ENCODE data around the gene SHLD1.
"Not testable (repeated sequence)": the region's sequence is repeated elsewhere in the genome, so short reads cannot be mapped to it uniquely, and the experiment has no call there.

SHLD1 gene, protein sequence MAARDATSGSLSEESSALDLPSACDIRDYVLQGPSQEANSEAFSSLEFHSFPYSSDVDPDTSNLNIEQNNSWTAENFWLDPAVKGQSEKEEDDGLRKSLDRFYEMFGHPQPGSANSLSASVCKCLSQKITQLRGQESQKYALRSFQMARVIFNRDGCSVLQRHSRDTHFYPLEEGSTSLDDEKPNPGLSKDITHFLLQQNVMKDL

DNA sequence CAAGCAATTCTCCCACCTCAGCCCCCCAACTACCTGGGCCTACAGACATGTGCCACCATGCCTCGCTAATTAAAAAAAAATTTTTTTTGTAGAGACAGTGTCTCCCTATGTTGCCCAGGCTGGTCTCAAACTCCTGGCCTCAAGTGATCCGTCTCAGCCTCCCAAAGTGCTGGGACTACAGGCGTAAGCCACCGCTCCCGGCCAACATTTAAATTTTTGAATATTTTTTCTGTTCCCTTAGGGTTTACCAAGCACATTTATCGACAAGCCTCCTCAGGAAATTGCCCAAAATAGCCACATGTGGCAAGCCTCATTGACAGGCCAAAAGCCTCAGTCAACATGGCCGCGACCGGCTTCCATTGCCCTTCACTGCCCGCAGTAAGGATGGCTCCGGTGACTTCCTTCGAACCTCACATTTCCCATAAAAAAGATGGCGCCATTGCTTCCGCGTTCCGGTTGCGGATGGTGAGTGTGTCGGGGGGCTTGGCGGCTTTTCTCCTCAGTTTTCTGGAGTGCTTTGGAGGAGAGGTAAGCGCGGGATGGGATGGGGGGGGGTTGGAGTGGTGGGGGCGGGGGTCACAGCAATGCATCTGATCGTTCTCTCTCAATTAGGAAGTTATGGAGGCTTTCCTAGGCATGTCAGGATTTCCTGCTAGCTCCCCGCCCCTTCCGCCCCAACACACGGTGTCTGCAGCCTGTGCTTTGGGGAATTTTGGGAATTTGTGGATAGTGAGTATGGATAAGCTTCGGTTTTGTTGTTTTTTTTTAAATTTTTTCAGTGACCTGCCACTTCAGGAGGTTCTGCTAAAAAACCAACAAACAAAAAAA lies at the start of gene SHLD1:
TSS of gene SHLD1 (plus strand) at position 450 of the 828 bp plus-strand sequence. CDS start 22,465 bp downstream, outside the sequence.
- peak; percentile 84 for DNase-seq

DNA sequence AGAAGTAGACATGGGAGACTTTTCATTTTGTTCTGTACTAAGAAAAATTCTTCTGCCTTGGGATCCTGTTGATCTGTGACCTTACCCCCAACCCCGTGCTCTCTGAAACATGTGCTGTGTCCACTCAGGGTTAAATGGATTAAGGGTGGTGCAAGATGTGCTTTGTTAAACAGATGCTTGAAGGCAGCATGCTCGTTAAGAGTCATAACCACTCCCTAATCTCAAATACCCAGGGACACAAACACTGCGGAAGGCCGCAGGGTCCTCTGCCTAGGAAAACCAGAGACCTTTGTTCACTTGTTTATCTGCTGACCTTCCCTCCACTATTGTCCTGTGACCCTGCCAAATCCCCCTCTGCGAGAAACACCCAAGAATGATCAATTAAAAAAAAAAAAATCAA lies 47.9 kb upstream of the SHLD1 start:
- not testable (repeated sequence) for DNase-seq

DNA sequence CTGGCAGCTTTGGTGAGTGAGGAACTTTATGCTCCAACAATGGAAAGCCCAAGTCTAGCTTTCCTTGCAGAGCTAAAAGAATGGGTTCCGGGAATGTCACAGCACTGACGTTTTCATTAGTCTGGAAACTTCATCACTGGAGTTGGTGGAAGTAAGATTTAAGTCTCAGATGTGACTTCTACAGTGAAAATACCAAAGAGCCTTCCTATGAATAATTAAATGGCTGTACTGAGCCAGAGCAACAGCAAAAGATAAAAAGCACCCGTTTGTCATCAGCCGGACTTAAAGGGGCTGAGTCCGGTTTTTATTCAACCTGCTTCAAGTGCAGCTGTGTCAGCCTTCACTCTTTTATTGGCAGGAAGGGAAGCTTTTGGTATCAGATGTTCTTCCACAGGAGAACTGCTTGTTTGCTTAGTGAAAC lies 46.5 kb upstream of the SHLD1 start:
- no peak for DNase-seq

DNA sequence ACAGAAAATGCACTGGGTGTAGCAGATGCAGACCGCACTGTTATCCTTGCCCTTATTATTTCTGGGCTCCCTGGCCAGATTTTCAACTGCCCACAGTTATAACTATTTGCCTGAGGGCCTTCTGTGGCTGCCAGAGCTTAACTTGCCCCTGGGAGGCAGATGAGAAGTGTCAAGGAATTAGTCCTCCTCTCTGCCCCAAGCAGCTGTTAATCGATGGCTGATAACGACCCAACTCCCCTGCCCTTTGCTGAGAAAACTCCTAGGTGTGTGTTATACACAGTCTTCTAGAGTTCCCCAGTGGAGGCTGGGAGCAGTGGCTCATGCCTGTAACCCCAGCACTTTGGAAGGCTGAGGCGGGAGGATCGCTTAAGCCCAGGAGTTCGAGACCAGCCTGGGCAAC lies 44.4 kb upstream of the SHLD1 start:
- DNase-seq, result no peak

DNA sequence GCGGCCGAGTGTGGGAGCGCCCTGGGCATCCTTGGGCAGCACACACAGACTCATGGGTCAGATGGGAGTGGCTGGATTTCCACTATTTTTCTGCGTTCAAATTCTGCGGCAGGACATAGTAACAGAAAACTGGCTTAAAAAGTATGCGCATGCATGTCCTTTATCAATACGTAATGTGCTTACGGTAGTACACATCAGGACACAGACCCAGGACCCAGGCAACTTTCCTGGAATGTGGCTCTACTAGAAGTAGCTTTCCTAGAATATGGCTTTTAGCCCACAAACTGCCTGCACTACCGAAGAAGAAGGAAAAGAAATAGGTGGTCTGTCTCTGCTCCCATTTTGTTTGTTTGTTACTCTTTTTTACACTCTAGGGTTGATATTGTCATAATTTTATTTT lies 43.4 kb upstream of the SHLD1 start:
- no peak for DNase-seq

DNA sequence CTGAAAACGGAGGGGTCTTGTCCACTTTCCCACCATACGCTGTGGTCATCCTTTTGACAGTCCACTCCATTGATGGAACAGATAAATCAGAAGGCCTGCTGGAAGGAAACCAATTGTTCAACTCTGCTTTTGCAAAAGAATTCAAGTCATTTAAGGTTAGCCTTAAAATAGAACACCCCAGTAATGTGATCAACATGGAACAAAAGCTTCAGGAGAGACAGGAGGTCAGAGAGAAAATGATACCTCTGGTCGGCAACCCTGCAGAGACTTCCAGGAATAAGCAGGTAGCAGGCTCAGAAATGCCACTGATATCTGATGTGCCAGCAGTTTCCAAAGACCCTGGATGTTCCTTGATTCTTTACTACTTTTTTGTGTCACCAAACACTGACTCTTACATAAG lies 39.6 kb upstream of the SHLD1 start:
- DNase-seq, result no peak

DNA sequence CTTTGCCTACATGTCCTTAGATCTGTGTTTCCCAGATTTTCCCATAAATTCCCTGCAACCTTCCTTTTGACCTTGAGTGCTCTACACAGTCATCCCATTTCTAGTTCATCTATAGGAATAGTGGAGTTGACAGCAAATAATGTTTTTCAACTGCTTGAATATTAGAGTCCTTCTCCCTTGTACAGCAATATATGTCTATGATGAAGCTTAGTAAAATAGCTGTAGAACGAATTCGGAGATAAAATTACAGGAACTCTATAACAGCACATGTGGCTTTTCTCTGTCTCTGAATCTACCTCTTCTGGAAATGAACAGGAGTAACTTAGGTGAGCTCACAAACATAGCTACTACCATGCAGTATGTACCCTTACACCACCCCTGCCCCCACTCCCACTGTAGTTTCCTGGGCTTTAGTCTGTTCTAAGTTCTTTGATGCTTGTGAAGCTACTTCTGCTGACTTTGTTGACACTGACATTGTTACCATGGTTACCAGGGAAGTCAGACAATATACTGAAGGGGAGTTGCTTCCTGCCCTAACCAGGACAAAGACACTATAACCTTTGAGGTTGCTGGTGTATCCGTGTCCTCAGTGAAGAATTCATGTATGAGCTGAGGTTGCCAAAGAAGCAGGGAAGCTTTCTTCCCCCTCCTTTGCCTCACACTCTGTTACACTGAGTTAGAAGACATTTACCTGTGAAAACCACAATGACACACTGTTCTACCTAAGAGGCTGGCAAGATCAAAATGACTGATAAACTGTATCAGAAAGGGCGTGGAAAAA lies 35.8 kb upstream of the SHLD1 start:
- peak; percentile 63 for DNase-seq

DNA sequence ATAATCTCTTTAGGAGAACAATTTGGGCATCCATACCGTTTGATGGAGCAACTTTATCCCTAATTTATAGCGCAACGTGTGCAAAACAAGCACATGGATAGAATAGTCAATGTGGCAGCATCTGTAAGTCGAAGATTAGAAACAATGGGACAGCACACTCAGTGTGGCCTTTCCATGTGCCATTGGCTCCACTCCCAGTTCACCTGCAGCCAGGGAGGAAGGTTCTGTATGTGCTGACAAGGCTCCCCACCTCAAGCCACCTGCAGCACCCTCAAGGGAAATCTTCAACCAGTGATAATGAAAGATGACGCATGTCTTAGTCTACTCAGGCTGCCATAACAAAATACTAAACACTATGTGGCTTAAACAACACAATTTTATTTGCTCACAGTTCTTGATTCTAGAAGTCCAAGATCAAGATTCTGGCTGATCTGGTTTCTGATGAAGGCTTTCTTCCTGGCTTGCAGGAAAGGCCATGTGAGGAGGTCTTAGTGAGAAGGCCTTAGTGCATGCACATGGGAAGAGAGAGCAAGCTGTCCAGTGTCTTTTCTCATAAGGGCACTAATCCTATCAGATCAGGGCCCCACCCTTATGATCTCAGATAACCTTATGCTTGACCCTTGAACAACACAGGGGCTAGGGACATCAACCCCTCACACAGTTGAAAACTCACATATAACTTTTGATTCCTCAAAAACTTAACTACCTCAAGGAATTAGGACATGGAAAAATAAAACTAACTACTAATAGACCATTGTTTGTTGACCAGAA lies 34.9 kb upstream of the SHLD1 start:
- DNase-seq, result peak; percentile 10

DNA sequence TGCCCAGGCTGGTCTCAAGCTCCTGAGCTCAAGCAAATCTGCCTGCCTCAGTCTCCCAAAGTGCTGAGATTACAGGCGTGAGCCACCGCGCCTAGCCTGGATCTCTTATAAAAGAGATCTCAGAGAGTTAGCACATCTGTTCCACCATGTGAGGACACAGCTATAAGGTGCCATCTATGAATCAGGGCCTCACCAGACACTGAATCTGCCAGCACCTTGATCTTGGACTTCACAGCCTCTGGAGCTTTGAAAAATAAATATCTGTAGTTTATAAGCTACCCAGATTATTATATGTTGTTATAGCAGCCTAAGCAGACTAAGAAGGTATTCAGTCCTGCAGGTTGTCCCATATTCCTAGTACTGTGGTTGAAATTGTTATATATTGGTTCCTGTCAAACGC lies 33.2 kb upstream of the SHLD1 start:
- DNase-seq, result no peak

DNA sequence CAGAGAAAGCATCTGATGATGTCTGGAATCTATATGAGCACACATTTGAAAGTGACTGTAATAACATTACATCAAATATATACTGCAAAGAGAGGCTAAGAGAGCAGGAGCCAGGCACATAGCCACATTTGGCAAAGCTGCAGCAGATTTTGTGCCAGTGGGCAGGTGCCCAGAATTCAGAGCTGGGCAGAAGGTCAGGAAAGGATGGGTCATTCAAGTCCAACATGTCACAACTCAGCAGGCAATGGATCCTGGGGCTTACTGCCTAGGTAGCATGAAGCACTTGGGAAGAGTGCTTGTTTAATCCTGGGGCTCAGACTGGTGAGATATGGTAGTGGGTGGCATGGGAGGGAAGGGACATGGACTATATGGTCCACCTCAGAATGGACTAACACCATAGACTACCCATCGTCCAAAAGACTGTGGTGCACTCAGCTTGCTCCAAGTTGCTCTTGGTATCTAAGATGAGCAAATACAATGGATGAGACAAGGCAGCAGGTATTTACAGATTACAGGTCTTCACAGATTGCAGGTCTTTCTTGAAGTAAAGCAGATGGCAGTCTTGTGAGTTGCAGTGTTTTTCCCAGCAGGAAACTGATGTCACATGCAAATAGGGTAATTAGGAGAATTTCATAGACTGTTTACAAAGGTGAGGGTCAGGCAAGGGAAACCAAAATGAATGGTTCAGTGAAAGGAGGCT lies 31.2 kb upstream of the SHLD1 start:
- no peak for DNase-seq

DNA sequence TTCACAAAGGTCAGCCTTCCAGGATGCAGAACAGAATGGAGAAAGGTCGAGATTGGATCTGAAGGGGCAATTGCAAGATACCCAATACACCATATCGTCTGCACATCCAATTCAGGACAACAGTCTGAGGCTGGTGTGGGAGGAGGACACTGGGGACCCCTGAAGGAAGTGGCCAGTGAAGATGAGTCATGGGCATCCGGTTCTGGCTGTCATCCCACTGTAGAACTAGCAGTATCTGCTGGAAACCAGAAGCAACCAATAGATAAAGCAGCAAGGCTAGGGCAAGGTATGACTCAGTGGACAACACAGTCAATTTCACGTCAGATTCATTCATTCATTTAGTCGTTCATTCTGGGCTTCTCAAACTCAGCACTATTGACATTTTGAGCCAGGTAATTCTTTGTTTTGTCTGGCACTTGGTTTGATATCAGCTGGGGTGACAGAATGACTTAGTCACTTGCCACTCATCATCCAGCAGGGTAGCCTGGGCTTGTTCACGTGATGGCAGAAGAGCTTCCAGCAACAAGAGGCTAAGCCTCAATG lies 30.3 kb upstream of the SHLD1 start:
- no peak for DNase-seq

DNA sequence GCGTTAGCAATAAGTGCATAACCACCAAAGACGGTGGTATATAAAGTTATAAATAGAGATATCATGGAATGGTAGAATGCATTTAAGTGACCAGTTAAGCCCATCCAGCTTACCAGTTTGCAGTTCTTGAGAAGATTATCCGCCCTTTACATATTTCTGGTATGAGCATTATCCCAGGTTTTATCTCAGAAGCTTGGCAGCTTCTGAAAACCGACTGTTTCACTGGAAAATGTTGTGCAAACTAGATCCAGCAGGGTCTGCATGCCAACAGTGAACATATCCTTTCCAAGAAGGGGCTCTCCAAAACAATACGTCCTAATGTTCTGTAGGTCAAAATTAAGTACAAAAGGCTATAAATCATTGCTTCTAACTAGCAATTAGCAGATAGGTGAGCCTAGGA lies 29.5 kb upstream of the SHLD1 start:
- DNase-seq, result no peak

DNA sequence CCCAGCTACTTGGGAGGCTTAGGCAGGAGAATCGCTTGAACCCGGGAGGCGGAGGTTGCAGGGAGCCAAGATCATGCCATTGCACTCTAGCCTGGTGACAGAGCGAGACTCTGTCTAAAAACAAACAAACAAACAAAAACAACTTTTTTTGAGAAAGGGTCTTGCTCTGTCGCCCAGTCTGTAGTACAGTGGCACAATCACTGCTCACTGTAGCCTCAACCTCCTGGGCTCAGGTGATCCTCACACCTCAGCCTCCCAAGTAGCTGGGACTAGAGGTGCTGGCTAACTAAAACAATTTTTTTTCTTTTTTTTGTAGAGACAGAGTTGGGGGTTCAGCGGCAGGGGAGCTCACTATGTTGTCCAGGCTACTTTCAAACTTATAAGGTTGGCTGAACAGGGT lies 28.8 kb upstream of the SHLD1 start:
- DNase-seq, result not testable (repeated sequence)

DNA sequence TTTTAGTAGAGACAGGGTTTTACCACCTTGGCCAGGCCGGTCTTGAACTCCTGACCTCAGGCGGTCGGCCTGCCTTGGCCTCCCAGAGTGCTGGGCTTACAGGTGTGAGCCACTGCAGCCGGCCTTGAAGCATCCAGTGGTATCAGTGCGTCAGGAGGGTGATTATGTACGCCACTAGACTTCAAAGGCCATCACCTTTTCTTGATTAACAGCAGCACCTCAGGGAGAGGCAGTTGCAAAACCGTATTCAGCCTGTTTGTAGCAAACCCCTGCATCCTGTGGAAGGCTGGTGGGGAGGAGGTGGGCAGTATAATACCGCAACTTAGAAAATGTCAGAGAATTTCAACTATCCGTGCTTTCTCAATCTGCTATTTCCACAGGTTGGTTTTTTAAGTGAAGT lies 27.3 kb upstream of the SHLD1 start:
- no peak for DNase-seq

DNA sequence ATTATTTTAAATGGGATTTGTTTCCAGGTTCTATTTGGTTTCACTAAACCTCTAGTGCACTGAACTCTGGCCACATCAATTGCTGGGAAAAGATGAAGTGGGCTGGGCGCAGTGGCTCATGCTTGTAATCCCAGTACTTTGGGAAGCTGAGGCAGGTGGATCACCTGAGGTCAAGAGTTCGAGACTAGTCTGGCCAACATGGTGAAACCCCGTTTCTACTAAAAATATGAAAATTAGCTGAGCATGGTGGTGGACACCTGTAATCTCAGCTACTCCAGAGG lies 25.1 kb upstream of the SHLD1 start:
- not testable (repeated sequence) for DNase-seq

DNA sequence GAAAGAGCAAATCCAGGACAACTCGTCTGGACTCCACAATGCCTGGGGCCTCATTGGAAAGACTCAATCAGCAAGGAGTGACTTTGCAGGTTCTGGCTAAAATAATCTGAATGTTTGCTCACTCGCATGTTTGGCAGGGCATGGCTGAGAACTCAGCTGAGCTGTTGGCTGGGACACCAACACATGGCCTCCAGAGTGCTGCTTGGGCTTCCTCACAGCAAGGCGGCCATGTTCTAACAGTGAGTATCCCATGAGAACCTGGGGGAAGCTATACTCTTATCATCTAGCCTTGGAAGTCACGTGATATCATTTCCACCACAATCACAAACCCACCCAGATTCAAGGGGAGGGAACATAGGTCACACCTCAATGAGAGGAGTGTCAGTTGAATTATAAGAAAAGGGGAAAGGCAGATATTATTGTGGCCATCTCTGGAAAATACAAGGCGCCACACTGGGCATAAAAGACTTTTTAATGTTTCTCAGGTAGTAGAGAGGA lies 23.1 kb upstream of the SHLD1 start:
- DNase-seq, result no peak

DNA sequence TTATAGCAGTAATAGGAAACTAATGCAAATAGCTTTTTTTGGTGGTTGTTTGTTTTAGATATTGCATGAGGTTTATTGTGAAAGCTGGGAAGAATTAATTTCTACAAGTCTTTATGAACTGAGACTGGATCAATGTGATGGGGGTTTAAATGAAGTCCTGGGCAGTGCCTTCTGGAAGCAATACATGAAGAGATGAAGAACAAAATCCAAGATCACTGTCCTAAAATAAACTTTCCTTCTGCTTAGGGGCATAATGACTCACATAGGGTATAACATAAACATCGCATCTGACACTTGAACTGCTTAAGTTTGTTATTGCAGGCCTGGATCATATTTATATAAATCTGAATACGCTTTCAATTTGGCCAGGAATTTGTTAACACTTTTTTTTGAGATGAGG lies 20.9 kb upstream of the SHLD1 start:
- DNase-seq, result no peak

DNA sequence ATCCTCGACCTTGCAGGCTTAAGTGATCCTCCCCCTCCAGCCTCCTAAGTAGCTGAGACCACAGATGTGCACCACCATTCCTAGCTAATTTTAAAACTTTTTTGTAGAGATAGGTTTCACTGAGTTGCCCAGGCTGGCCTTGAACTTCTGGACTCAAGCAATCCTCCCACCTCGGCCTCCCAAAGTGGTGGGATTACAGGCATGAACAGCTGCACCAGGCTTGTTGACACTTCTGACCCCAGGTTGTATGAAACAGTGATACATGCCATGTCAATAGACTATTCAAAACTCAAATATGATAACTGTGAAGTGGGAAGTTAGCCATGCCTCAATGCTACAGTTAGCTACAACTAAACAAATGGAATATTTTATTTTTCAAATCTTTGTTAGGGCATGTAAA lies 20.1 kb upstream of the SHLD1 start:
- no peak for DNase-seq

DNA sequence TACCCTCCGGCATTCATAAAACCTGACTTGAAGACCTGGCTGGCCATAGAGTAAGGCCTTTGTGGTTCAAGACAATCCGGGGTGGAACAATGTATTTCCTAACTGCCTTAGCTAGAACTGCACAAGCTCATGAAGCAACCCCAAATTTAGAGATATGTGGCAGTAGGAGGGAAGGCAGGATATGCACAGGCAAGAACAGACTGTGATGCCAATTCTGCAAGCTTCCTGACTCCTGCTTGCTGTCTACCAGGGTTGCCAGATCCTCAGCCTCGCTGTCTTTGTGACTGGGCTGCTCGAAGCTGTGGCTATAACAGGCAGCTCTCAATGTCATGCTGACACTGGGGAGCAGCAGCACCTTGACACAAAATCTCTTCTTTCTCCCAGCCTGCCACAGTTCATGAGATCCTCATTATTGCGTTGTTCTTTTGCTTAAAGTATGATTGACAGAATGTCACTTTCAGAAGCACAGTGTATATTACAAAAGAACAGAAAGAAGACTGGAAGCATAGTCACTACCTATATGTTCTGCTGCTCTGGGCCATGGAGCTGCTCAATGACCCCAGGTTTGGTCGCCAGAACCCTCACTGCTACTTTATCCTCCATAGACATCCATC lies 18.3 kb upstream of the SHLD1 start:
- DNase-seq, result no peak

DNA sequence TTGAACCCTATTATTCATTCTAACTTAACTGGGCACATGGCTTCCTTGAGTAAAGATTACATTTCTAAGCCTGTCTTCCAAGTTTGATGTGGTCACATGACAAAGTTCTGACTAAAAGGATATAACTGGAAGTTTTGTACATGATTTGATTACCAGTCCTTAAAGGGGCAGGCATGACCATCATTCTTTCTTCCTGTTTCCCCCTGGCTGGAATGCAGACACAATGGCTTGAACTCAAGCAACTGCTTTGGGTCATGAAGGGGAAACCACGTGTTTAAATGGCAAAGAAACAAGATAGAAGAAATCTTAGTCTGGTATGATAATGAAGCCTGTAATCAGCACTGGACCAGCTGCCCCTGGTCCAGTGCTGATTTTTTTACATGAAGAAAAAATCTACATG lies 15.6 kb upstream of the SHLD1 start:
- no peak for DNase-seq

DNA sequence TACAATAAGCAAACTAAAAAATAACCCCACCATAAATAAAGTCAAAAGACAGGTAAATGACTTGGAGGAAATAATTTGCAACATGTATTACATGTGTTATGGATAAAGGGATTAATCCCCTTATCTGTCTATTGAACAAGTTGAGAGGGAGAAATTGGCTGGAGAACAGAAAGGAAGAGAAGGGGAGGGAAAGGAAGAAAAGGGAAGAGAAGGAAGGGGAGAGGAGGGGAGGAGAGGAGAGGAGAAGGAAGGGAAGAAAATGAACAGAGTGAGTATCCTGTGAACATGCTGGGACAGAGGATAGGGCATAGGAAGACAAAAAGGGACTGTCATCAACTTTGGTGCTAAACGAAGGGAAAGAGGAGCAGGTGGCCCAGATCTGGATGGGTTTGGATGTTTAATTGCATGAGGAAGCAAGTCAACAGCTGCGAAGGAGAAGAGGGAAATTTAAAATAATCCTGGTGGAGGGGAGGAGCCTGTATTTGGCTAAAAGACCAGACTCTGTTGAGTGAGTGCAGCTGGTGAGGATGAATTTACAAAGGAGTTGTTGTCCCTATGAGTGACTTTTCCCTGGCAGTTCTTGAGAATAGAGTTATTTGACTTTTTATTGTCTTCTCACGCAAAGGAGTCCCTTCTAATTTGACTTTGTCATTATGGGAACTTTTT lies 14.2 kb upstream of the SHLD1 start:
- DNase-seq, result no peak
